NCI-H1694 (cell line): Measurements from ENCODE around the gene ETFA.
A peak's percentile ranks its signal among the peaks of the same experiment; 100 is the strongest.

Experiments used
- DNase-seq: peaks from one replicate; lab custom pipeline; 2025; lab: John Stamatoyannopoulos, UW

The ETFA gene

GRCh38 chr15:76169911-76170800 is 141.1 kb downstream of the ETFA start:
- no peak for DNase-seq

GRCh38 chr15:76169018-76169417 is 142.3 kb downstream of the ETFA start:
- peak; percentile 18 for DNase-seq

GRCh38 chr15:76168237-76168984 is 142.9 kb downstream of the ETFA start:
- DNase-seq, result peak; percentile 47

GRCh38 chr15:76165951-76166350 is 145.3 kb downstream of the ETFA start:
- DNase-seq, result no peak
